ENCODE measurements around the gene HAPLN1. TPM values are rescaled to one million over a fixed set of nuclear protein-coding genes. Genes with fewer than 3 reads are reported as not detected.

HAPLN1 gene
- total RNA-seq, 3 donors from 2014 or later (not counting 1 experiment from before 2014, with no cell fraction given), result not detected

GRCh38 chr5:83686251-83686650 lies 34.4 kb downstream of the HAPLN1 start:
- no peak overlapping the region for H3K4me3 ChIP-seq (ENCODE audit: low read length)
- H3K27ac ChIP-seq (ENCODE audit: low read length), result no peak overlapping the region
- Mint-ChIP-seq H3K4me1 (no peaks in the 10 kb centered on the region), H3K4me3 (no peak overlapping the region), H3K9me3 (peaks cover 5 to 7% of the 10 kb centered on the region in 2 donors), H3K27me3 (ENCODE audit: low read depth in 2 of 2) (no peaks in the 10 kb centered on the region), H3K27ac (no peak overlapping the region), H3K36me3 (no peaks in the 10 kb centered on the region)
- WGBS (ENCODE audit: insufficient coverage), result 63% methylated on average over 1 of the region's 2 CpGs
- H3K9me3 ChIP-seq (ENCODE audit: control insufficient read depth, insufficient read depth, low read length), result no peaks in the 10 kb centered on the region
- no peak for DNase-seq
- no peaks in the 10 kb centered on the region for H3K27me3 ChIP-seq (ENCODE audit: control insufficient read depth, insufficient read depth, low read length)
- no peak for TF ChIP-seq CTCF (IDR thresholded peaks at IDR 0.05)
- no peaks in the 10 kb centered on the region for H3K4me1 ChIP-seq (ENCODE audit: control insufficient read depth, insufficient read depth, low read length)
- no peak for ATAC-seq
- intact Hi-C loops (cut with micrococcal nuclease), result no loop called here
- no peaks in the 10 kb centered on the region for H3K36me3 ChIP-seq (ENCODE audit: control insufficient read depth, insufficient read depth, low read length)

- TF ChIP-seq CTCF (IDR thresholded peaks at IDR 0.05), result no peak
- Mint-ChIP-seq H3K4me3 (no peak overlapping the region), H3K36me3 (no peaks in the 10 kb centered on the region), H3K27me3 (ENCODE audit: low read depth in 2 of 2) (no peaks in the 10 kb centered on the region), H3K9me3 (peaks cover 2 to 7% of the 10 kb centered on the region in 2 donors), H3K4me1 (no peaks in the 10 kb centered on the region), H3K27ac (no peak overlapping the region)
- Histone ChIP-seq H3K27ac (ENCODE audit: low read length) (no peak overlapping the region), H3K9me3 (ENCODE audit: control insufficient read depth, insufficient read depth, low read length) (no peaks in the 10 kb centered on the region), H3K4me1 (ENCODE audit: control insufficient read depth, insufficient read depth, low read length) (no peaks in the 10 kb centered on the region), H3K4me3 (ENCODE audit: low read length) (no peak overlapping the region), H3K27me3 (ENCODE audit: control insufficient read depth, insufficient read depth, low read length) (no peaks in the 10 kb centered on the region), H3K36me3 (ENCODE audit: control insufficient read depth, insufficient read depth, low read length) (no peaks in the 10 kb centered on the region)
- DNase-seq (no peak), ATAC-seq (no peak)
- 89% methylated on average over 2 of the region's 2 CpGs for WGBS (ENCODE audit: insufficient coverage)
- intact Hi-C loops (cut with micrococcal nuclease), result no loop called here
Measured at GRCh38 chr5:83683836-83684235, 36.8 kb downstream of the HAPLN1 start.

- no peaks in the 10 kb centered on the region for H3K9me3 ChIP-seq (ENCODE audit: control insufficient read depth, insufficient read depth, low read length)
- H3K4me1 Mint-ChIP-seq, result no peaks in the 10 kb centered on the region
- H3K4me3 ChIP-seq (ENCODE audit: low read length), result no peak overlapping the region
- intact Hi-C loops (cut with micrococcal nuclease), result no loop called here
- H3K4me3 Mint-ChIP-seq, result no peak overlapping the region
- DNase-seq (no peak), ATAC-seq (no peak)
- H3K27me3 Mint-ChIP-seq (ENCODE audit: low read depth in 2 of 2), result no peaks in the 10 kb centered on the region
- no peaks in the 10 kb centered on the region for H3K36me3 Mint-ChIP-seq
- no peaks in the 10 kb centered on the region for H3K36me3 ChIP-seq (ENCODE audit: control insufficient read depth, insufficient read depth, low read length)
- no peak for TF ChIP-seq CTCF (IDR thresholded peaks at IDR 0.05)
- no peak overlapping the region for H3K27ac ChIP-seq (ENCODE audit: low read length)
- H3K27ac Mint-ChIP-seq, result no peak overlapping the region
- no peaks in the 10 kb centered on the region for H3K4me1 ChIP-seq (ENCODE audit: control insufficient read depth, insufficient read depth, low read length)
- no peaks in the 10 kb centered on the region for H3K27me3 ChIP-seq (ENCODE audit: control insufficient read depth, insufficient read depth, low read length)
- H3K9me3 Mint-ChIP-seq, result peaks cover 3 to 7% of the 10 kb centered on the region in 2 donors
Measured at GRCh38 chr5:83672646-83673045, 48.0 kb downstream of the HAPLN1 start.

GRCh38 chr5:83672158-83672557 lies 48.5 kb downstream of the HAPLN1 start:
- Histone ChIP-seq H3K4me3 (ENCODE audit: low read length) (no peak overlapping the region), H3K27ac (ENCODE audit: low read length) (no peak overlapping the region), H3K36me3 (ENCODE audit: control insufficient read depth, insufficient read depth, low read length) (no peaks in the 10 kb centered on the region), H3K9me3 (ENCODE audit: control insufficient read depth, insufficient read depth, low read length) (no peaks in the 10 kb centered on the region), H3K4me1 (ENCODE audit: control insufficient read depth, insufficient read depth, low read length) (no peaks in the 10 kb centered on the region), H3K27me3 (ENCODE audit: control insufficient read depth, insufficient read depth, low read length) (no peaks in the 10 kb centered on the region)
- Mint-ChIP-seq H3K4me1 (no peaks in the 10 kb centered on the region), H3K4me3 (no peak overlapping the region), H3K9me3 (peaks cover 3 to 5% of the 10 kb centered on the region in 2 donors), H3K36me3 (no peaks in the 10 kb centered on the region), H3K27ac (no peak overlapping the region), H3K27me3 (ENCODE audit: low read depth in 2 of 2) (no peaks in the 10 kb centered on the region)
- no peak for ATAC-seq
- no peak for DNase-seq
- WGBS (ENCODE audit: insufficient coverage), result no CpG with 5 or more reads among the region's 2 CpGs
- no peak for TF ChIP-seq CTCF (IDR thresholded peaks at IDR 0.05)
- intact Hi-C loops (cut with micrococcal nuclease), result no loop called here
